HG02678 (cell line): ENCODE results near the gene GLCE.
"Not testable (repeated sequence)": the region's sequence is repeated elsewhere in the genome, so short reads cannot be mapped to it uniquely, and the experiment has no call there.

Experiments
- ATAC-seq: cut with Tn5 transposase; IDR thresholded peaks from one replicate; pipeline ENCODE4 v1.9.1; 2021; ENCODE audit warnings: mild to moderate bottlenecking, moderate library complexity; ENCODE audit not compliant: unreplicated experiment

The GLCE gene

DNA sequence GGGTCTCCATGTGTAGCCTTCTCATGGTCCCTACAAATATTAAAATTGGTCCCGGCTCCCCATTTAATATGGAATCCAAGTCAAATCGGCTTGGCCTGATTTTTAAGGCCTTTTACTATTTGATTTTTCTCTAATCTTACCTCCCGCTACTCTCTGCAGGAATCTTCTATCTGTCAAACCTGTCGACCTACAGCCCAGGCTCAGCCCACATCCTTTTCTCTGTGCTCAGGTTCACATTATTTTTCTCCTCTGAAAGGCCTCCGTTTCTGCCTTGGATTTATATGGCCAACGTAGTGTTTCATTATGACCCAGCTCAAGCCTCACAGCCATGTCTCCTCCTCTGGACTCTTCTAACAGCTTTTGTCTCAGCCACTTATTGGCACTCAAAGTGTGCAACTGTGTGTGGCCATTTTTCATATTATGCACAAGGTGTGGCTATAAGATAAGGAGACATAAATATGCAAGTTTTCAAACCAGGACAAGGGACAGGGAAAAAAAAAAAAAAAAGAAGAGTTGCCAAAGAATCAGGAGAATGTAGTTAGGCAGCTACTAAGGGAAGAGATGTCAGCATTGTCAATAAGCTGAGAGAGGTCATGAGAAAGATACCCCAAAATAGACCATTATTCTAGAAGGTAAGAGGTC lies 2.1 kb upstream of the GLCE start:
- no peak for ATAC-seq

DNA sequence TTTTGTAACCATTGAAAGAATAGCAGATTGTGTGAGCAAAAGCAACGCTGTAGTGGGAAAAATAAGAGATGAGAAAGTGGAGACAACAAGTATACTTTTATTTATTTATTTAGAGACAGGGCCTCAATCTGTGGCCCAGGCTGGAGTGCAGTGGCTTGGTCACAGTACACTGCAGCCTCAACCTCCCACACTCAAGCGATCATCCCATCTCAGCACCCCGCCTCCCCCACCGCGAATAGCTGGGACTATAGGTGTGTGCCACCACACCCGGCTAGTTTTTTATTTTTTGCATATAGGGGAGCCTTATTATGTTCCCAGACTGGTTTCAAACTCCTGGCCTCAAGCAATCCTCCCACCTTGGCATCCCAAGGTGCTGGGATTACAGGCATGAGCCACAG lies 1.6 kb upstream of the GLCE start:
- ATAC-seq: no peak

- no peak for ATAC-seq
Observed at GRCh38 chr15:69159805-69160140, 662 bp upstream of the GLCE start.

DNA sequence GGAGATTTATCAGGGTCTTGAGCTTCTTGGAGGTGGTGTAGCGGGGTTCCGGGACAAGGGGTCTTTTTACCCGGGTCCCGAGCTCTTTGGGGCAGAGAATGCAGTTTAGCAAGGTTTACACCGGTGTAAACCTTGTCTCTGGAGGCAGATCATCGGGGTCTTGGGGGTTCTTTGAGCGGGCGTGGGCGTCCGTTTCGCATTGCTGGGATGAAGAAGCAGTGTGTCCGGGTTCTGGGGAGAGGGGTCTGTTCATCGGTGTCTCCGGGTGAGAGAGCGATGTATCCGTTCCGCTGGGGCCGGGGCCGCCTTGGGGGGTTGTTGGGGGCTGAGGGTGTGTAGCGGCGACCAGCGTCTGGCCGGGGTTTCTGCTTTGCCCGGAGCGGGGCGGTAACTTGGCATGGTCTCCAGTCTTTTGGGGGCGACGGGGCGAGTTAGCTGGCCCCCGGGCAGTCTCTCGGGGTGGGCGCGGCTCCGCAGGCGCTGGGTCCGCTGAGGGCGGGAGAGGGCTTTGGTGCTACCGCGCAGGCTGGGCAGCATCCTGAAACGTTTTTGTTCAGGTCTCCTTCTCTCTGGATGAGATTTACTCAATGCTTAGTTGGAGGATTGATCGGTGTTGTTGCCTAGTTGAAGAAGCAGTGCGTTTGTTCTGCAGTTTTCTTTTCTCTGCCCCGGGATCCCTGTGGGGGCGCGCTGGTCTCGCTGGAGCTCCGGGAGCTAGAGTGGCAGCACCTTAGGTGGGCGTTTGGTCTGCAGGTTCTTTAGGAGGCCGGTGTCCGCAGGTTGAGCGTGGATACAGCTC lies 843 bp downstream of the GLCE start:
- ATAC-seq: no peak

DNA sequence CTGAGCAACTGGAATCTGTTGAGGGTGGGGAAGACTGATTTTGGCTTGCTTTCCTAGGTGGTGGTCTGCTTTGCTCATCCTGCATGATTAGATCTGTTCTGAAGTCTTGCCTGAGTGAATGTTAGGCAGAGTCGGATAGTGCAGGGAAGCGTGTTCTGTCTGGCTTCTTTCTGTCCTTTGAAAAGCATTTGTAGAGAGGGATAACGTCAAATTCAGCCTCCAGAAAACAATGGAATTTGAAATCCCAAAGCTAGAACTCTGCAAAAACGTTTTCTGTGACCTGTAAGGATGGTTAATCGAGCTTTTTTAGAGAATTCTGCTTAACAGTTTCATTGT lies 1.4 kb downstream of the GLCE start:
- ATAC-seq: no peak

DNA sequence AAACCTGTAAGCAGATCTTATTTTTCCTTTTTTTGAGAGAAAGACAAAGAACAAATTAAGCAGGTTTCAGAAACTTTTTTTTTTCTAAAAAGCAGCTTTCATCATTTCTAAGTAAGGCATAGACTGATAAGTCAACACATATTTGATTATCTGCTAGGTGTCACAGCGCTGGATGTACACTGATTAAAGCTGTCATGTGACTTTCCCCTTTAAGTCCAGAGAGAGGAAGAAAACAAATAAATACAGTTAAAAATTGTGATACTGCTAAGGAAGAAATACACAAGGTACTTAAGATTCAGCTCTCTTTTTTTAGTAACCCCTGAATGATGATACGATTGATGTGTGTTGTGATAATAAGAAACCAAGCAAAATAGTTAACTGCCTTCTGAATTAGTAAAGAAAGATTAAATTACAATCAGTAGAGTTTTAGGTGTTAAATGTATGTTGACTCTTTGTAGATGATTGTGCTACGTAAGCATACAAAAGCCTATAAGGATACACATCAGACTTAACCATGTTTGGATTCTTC lies 2.8 kb downstream of the GLCE start:
- no peak for ATAC-seq

GRCh38 chr15:69164807-69165636 lies 4.6 kb downstream of the GLCE start:
- ATAC-seq: no peak

- ATAC-seq: no peak
Observed at GRCh38 chr15:69165637-69166025, 5.2 kb downstream of the GLCE start.

DNA sequence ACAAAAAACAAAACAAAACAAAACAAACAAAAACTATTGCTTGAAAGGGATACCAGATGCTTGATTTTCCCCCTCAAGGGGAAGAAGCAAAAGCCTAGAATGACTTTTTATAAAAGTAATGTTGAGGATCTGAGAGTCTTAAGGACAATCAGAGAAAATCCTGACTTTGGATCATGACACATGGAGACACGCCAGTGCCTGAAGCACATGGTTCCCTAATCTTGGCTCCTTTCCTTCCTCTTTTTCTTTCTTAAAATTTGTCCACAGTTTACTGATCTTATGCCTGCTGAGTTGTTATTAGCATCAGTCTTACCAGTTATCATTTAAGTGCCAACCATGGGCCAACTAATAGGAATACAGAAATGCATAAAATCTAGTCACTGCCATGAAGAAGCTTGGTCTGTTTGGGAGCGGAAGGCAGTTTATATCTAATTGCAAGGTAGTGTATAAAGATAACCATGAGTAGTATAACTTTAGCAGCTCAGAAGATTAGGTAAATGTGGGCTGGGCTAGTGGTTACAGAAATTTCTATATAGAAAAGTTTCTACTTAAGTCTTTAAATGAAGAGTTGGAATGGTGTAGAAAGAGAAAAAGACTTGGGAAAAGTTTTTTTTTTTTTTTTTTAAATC lies 6.9 kb downstream of the GLCE start:
- no peak for ATAC-seq

GRCh38 chr15:69168361-69168760 lies 7.9 kb downstream of the GLCE start:
- not testable (repeated sequence) for ATAC-seq

DNA sequence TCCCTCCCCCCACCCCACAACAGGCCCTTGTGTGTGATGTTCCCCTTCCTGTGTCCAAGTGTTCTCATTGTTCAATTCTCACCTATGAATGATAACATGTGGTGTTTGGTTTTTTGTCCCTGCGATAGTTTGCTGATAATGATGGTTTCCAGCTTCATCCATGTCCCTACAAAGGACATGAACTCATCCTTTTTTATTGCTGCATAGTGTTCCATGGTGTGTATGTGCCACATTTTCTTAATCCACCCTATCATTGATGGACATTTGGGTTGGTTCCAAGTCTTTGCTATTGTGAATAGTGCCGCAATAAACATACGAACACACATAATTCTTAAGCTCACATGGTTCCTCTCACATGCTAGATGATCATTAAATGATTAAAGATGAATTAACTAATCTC lies 9.1 kb downstream of the GLCE start:
- ATAC-seq: not testable (repeated sequence)

DNA sequence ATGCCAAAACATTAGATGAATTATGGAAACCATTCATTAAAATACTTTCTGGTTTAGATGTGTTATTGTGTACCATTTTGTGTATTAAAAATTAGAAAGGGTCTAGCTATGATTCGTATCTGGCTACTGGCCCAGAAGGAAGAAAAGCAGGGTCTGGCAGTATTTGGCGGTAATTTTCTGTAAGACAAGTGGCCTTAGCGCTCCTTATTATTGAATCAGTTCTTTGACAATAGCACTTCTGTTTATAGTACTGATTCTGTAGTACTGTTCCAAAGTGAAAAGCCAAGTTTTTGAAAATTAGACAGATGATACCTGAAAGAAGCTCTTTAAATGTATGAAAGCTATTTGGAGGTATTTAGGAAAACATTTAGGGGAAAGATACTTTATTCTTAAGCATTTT lies 10.2 kb downstream of the GLCE start:
- ATAC-seq: no peak

DNA sequence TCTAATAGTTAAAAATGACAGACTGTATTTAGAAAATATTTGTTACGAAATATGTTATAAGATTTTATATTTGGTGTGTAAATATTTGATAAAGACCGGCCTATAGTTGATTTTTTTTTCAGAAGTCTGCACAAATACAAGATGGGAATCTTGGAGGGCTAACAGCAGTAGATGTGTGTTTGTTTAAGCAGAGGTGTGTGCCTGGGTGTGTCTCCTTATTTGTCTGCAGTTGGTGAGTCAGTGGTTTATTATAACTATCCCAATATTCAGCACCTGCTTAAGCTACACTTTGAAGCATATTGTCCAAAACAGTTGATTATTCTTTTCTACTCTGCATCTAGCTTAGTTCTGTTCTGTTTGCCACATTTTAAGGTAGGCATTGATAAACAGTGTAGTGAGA lies 12.4 kb downstream of the GLCE start:
- no peak for ATAC-seq

- ATAC-seq: no peak
Observed at GRCh38 chr15:69175536-69175935, 15.1 kb downstream of the GLCE start.

- no peak for ATAC-seq
Observed at GRCh38 chr15:69181424-69181823, 21.0 kb downstream of the GLCE start.

DNA sequence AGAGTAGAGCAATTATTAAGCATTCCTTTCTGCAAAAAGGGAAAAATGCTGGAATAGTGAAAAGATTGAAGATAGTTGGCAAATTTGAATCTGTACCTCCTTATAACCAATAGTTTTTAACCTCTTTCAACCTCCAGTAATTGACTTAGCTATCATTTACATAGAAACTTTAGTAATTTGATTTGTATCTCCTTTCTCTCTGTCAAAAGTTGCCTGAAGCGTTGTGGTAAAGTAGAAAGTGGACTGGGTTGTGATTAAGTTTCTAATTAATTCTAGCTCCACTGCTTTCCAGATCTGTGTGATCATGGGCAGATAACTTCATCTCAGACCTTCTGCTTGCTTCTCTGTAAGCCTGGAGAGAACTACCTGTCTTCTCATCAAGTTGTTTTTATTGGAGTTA lies 24.8 kb downstream of the GLCE start:
- no peak for ATAC-seq

GRCh38 chr15:69185706-69186105 lies 25.3 kb downstream of the GLCE start:
- ATAC-seq: no peak

- ATAC-seq: no peak
Observed at GRCh38 chr15:69189157-69189556, 28.7 kb downstream of the GLCE start.

DNA sequence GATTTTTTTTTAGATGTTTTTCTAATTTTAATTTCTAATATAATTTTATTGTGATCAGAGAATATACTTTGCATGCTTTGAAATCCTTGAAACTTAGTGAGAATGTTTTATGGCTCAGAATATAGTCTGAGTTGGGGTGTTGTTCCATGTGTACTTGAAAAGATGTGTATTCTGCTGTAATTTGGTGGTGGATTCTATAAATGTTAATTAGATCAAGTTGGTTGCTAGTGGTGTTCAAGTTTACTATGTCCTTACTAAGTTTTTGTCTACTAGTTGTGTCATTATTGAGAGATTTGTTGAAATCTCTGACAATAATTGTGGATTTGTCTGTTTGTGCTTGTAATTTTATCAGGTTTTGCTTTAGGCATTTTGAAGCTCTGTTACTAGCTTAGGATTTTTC lies 29.7 kb downstream of the GLCE start:
- ATAC-seq: no peak

GRCh38 chr15:69190504-69190903 lies 30.1 kb downstream of the GLCE start:
- ATAC-seq: no peak
